H1 (cell line): ENCODE measurements around the gene PCCA. TPM values are rescaled to one million over a fixed set of nuclear protein-coding genes. Genes with fewer than 3 reads are reported as not detected.

ENCODE experiments used
- CTCF ChIA-PET: fragments of 300-600 bp; sonication (Branson Sonifier 250); formaldehyde crosslinking; loops from one replicate; lab custom pipeline; 2021; ENCODE audit not compliant: partially characterized antibody; lab: Charles Lee
- POLR2A ChIA-PET: fragments of 300-600 bp; sonication (Branson Sonifier 250); formaldehyde crosslinking; loops from one replicate; lab custom pipeline; 2021; ENCODE audit warnings: inconsistent platforms; ENCODE audit not compliant: partially characterized antibody; lab: Charles Lee
- DNase-seq, 2 experiments: peaks; one replicate each; pipeline versions ENCODE4 v3.0.0 to v3.0.0-alpha.2; 2010 to 2022; ENCODE audit warnings: low spot score in 2 of 2, low read depth in 1 of 2, mixed read lengths in 1 of 2
- FAIRE-seq: peaks from 2 replicates; lab custom pipeline; 2011; peaks lifted over from hg19 to GRCh38; lab: Jason Lieb, UNC
- H2AFZ ChIP-seq: 2 replicates; pipeline ENCODE4 v1.8.1; 2012; ENCODE audit warnings: low read length, inconsistent platforms
- H2AK5ac ChIP-seq: 2 replicates; pipeline ENCODE4 v1.6.1; 2013; ENCODE audit warnings: low read depth, low read length
- H2BK120ac ChIP-seq: replicated peaks from 2 replicates; pipeline ENCODE3; 2013; ENCODE audit warnings: low read depth, low read length, inconsistent platforms
- H2BK12ac ChIP-seq: 2 replicates; pipeline ENCODE4 v1.6.1; 2013; ENCODE audit warnings: low read depth, low read length
- H2BK15ac ChIP-seq: 2 replicates; pipeline ENCODE4 v1.6.1; 2013; ENCODE audit warnings: low read length
- H2BK20ac ChIP-seq: 2 replicates; pipeline ENCODE4 v1.6.1; 2013; ENCODE audit warnings: low read length
- H2BK5ac ChIP-seq: 2 replicates; pipeline ENCODE4 v1.6.1; 2013; ENCODE audit warnings: low read depth, low read length
- H3K14ac ChIP-seq: 2 replicates; pipeline ENCODE4 v1.6.1; 2013; ENCODE audit warnings: inconsistent platforms; ENCODE audit not compliant: insufficient read length
- H3K18ac ChIP-seq: 2 replicates; pipeline ENCODE4 v1.6.1; 2013; ENCODE audit warnings: low read length; ENCODE audit errors: extremely low read depth
- H3K23ac ChIP-seq: 2 replicates; pipeline ENCODE4 v1.6.1; 2013; ENCODE audit warnings: inconsistent platforms; ENCODE audit not compliant: insufficient read length
- H3K23me2 ChIP-seq: 2 replicates; pipeline ENCODE4 v1.6.1; 2013; ENCODE audit warnings: low read depth, low read length
- H3K27ac ChIP-seq: 2 replicates; pipeline ENCODE4 v1.6.1; 2011; ENCODE audit warnings: low read depth, low read length, inconsistent platforms
- H3K27me3 ChIP-seq, 4 experiments: replicated peaks in 1 of 4; 1 replicate in 1 of 4; 2 replicates in 3 of 4; pipeline versions ENCODE4 v1.6.1 to v1.8.1; 2011 to 2013; ENCODE audit warnings: low read length in 3 of 4, mild to moderate bottlenecking in 3 of 4, inconsistent platforms in 2 of 4, mixed read lengths in 2 of 4, moderate library complexity in 1 of 4; ENCODE audit not compliant: control insufficient read depth in 3 of 4, insufficient read depth in 3 of 4; ENCODE audit errors: extremely low read depth in 1 of 4
- H3K36me3 ChIP-seq, 4 experiments: 2 replicates each; pipeline versions ENCODE4 v1.6.1 to v1.8.1; 2011 to 2013; ENCODE audit warnings: mild to moderate bottlenecking in 4 of 4, low read length in 3 of 4, moderate library complexity in 2 of 4, control low read depth in 1 of 4, inconsistent platforms in 1 of 4; ENCODE audit not compliant: insufficient read depth in 4 of 4, control insufficient read depth in 2 of 4
- H3K4ac ChIP-seq: replicated peaks from 2 replicates; pipeline ENCODE3; 2013; ENCODE audit warnings: low read length, low read depth, mixed read lengths, inconsistent platforms; ENCODE audit not compliant: insufficient read length
- H3K4me1 ChIP-seq, 4 experiments: replicated peaks in 1 of 4; 1 replicate in 1 of 4; 2 replicates in 3 of 4; pipeline versions ENCODE4 v1.6.1 to v1.8.1; 2011 to 2013; ENCODE audit warnings: low read length in 3 of 4, inconsistent platforms in 2 of 4, mixed read lengths in 1 of 4; ENCODE audit not compliant: insufficient read depth in 4 of 4, control insufficient read depth in 3 of 4
- H3K4me2 ChIP-seq, 2 experiments: 2 replicates each; pipeline versions ENCODE4 v1.6.1 to v1.8.1; 2011 to 2013; ENCODE audit warnings: low read depth in 2 of 2, low read length in 2 of 2, control low read depth in 1 of 2, inconsistent platforms in 1 of 2, mild to moderate bottlenecking in 1 of 2; ENCODE audit not compliant: insufficient read depth in 1 of 2
- H3K4me3 ChIP-seq, 4 experiments: fragments of 200-600, 300-600 bp in 1 of 4; sonication (generic), shearing (Covaris generic), sonication (Bioruptor Twin) in 1 of 4; 2 replicates each; pipeline versions ENCODE4 v1.5.1 to v1.8.1; 2011 to 2016; ENCODE audit warnings: low read length in 4 of 4, low read depth in 3 of 4, control low read depth in 2 of 4, inconsistent platforms in 2 of 4, mild to moderate bottlenecking in 2 of 4, mixed read lengths in 1 of 4, moderate library complexity in 1 of 4; ENCODE audit not compliant: insufficient read depth in 2 of 4; ENCODE audit errors: extremely low read depth in 1 of 4
- H3K56ac ChIP-seq: replicated peaks from 2 replicates; pipeline ENCODE3; 2013; ENCODE audit warnings: low read depth, mild to moderate bottlenecking, mixed read lengths, low read length, inconsistent platforms; ENCODE audit not compliant: insufficient read length
- H3K79me1 ChIP-seq: 2 replicates; pipeline ENCODE4 v1.6.1; 2013; ENCODE audit warnings: low read depth, low read length, control low read depth
- H3K79me2 ChIP-seq, 2 experiments: 2 replicates each; pipeline versions ENCODE4 v1.6.1 to v1.8.1; 2012 to 2013; ENCODE audit warnings: low read length in 2 of 2, mild to moderate bottlenecking in 2 of 2, inconsistent platforms in 1 of 2; ENCODE audit not compliant: insufficient read depth in 2 of 2, control insufficient read depth in 1 of 2
- H3K9ac ChIP-seq, 4 experiments: replicated peaks in 1 of 4; 1 replicate in 1 of 4; 2 replicates in 3 of 4; pipeline versions ENCODE4 v1.6.1 to v1.8.1; 2011 to 2013; ENCODE audit warnings: low read depth in 3 of 4, low read length in 3 of 4, control low read depth in 2 of 4, mild to moderate bottlenecking in 2 of 4, moderate library complexity in 2 of 4, inconsistent platforms in 1 of 4; ENCODE audit errors: extremely low read depth in 1 of 4
- H3K9me3 ChIP-seq, 2 experiments: 2 replicates each; pipeline versions ENCODE4 v1.6.1 to v1.8.1; 2012 to 2013; ENCODE audit warnings: mild to moderate bottlenecking in 2 of 2, moderate library complexity in 2 of 2, control low read depth in 1 of 2, inconsistent platforms in 1 of 2, low read depth in 1 of 2, low read length in 1 of 2, mixed read lengths in 1 of 2; ENCODE audit not compliant: insufficient read depth in 2 of 2
- H4K20me1 ChIP-seq, 2 experiments: replicated peaks in 1 of 2; 2 replicates each; pipeline versions ENCODE3 to v1.8.1; 2011 to 2013; ENCODE audit warnings: inconsistent platforms in 2 of 2, low read length in 2 of 2, mild to moderate bottlenecking in 1 of 2; ENCODE audit not compliant: insufficient read depth in 2 of 2, control insufficient read depth in 1 of 2
- H4K5ac ChIP-seq: 2 replicates; pipeline ENCODE4 v1.6.1; 2013; ENCODE audit warnings: low read length, low read depth, mixed read lengths, inconsistent platforms; ENCODE audit not compliant: insufficient read length
- H4K8ac ChIP-seq: 2 replicates; pipeline ENCODE4 v1.8.0; 2013; ENCODE audit warnings: mild to moderate bottlenecking, moderate library complexity, low read length, inconsistent platforms; ENCODE audit not compliant: insufficient read depth; ENCODE audit errors: extremely low read depth
- H4K91ac ChIP-seq: replicated peaks from 2 replicates; pipeline ENCODE3; 2013; ENCODE audit warnings: low read length, mixed read lengths, inconsistent platforms; ENCODE audit not compliant: insufficient read length
- CBX8 ChIP-seq: fragments of 300-800, 300-1000 bp; sonication (generic); IDR thresholded peaks from 2 replicates; pipeline ENCODE4 v1.7.1; 2016; ENCODE audit warnings: low read depth, low read length, borderline replicate concordance
- GTF2F1 ChIP-seq: IDR thresholded peaks from 2 replicates; pipeline ENCODE4 v1.6.1; 2012; ENCODE audit warnings: low read depth, low read length, improper control_type of control experiment, borderline replicate concordance
- KDM4A ChIP-seq: IDR thresholded peaks from one replicate; pipeline ENCODE4 v1.7.1; 2012; ENCODE audit warnings: low read depth, mild to moderate bottlenecking, moderate library complexity, low read length, inconsistent platforms; ENCODE audit not compliant: severe bottlenecking
- MAFK ChIP-seq: IDR thresholded peaks from 2 replicates; pipeline ENCODE4 v1.6.1; 2012; ENCODE audit warnings: low read depth, mild to moderate bottlenecking, improper control_type of control experiment, low read length
- RFX5 ChIP-seq: IDR thresholded peaks from 2 replicates; pipeline ENCODE4 v1.6.1; 2011; ENCODE audit warnings: low read depth, low read length, improper control_type of control experiment, borderline replicate concordance
- RNF2 ChIP-seq: fragments of 200-900, 300-1000 bp; sonication (generic); IDR thresholded peaks from 2 replicates; pipeline ENCODE4 v1.7.1; 2016; ENCODE audit warnings: borderline replicate concordance, low read depth, mild to moderate bottlenecking, antibody characterized with exemption, low read length; ENCODE audit not compliant: poor library complexity, severe bottlenecking; ENCODE audit errors: missing control alignments
- SUZ12 ChIP-seq: fragments of 200-600 bp; sonication (generic); IDR thresholded peaks from 2 replicates; pipeline ENCODE4 v1.6.1; 2012; ENCODE audit warnings: mild to moderate bottlenecking, inconsistent platforms, low read length, moderate library complexity, mixed read lengths
- WGBS, 2 experiments: shearing (Covaris generic) in 1 of 2; methylation state at CpG; one replicate each; pipeline versions ENCODE4 v1.1.6 to v1.1.7; 2013 to 2015; ENCODE audit warnings: low lambda C conversion rate in 2 of 2, mixed read lengths in 2 of 2, inconsistent platforms in 1 of 2, low coverage in 1 of 2, missing lambda C conversion rate in 1 of 2; ENCODE audit not compliant: insufficient replicate concordance in 2 of 2, insufficient coverage in 1 of 2, insufficient read length in 1 of 2; ENCODE audit errors: extremely low coverage in 1 of 2, missing lambda C conversion rate in 1 of 2; 5-methylcytosine and 5-hydroxymethylcytosine counted together
- polyA plus RNA-seq, 7 experiments: library from polyadenylated mRNA; depleted of rRNA in 3 of 7; stranded (reverse) in 5 of 7; unstranded in 2 of 7; fragments of >200 nt in 5 of 7; fragments of 200-250 nt in 2 of 7; gene quantifications; 1 replicate in 5 of 7; 2 replicates in 1 of 7; 4 replicates in 1 of 7; pipeline versions ENCODE4 v1.2.1 to v1.2.3, GENCODE V29; 2011 to 2013; ENCODE audit warnings: missing spikeins in 2 of 7, mixed read lengths in 2 of 7
- total RNA-seq: library from RNA; stranded (reverse); fragmentation: NEBNext Ultra II Directional; extraction: Animal tissue kit (Norgen Biotek cat#: 25700); gene quantifications from 2 replicates; pipeline ENCODE4 v1.2.1, GENCODE V29; 2021

The PCCA gene
- total and polyA plus RNA-seq, 2 of the 8 experiments (the other 6 are each of a cell fraction or from before 2014, with no cell fraction given): 18.4 to 49.8 TPM

DNA sequence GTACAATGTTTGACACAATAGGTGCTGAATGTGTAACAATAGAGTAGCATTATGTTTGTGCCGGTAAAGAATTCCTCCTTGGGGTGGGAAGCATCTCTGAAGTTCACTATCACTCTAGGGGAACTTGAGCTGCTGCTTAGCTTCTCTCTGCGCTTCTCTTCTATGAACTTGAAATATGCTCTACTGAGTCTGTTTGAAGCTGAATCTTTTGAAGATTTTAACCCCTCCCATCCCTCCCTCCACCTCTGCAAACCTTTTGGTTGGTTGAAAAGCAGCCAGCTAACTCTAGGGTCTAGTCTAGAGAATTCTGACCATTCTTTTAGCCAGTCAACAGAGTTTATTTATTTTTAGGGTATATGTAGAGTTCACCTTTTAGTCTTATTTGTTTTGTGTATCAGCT lies 2.5 kb downstream of the PCCA start:
- Histone ChIP-seq H3K36me3 (peaks cover 0 to 8% (median under 1%) of the 10 kb centered on the region in 4 experiments; a peak in 3 of 8 replicates), H2AFZ (no peak overlapping the region), H2AK5ac (no peak overlapping the region), H2BK120ac (no peak overlapping the region), H3K23ac (no peak overlapping the region), H3K4me1 (peaks cover 0 to 5% (median 2%) of the 10 kb centered on the region in 4 experiments; a peak in 6 of 7 replicates), H3K79me2 (peaks cover 39 to 91% of the 10 kb centered on the region in 2 experiments), H3K27ac (no peak overlapping the region), H3K9ac (no peak overlapping the region)
- DNase-seq: no peak
- TF ChIP-seq GTF2F1: no peak
- no peak for TF ChIP-seq SUZ12
- TF ChIP-seq KDM4A: no peak
- no peak for TF ChIP-seq MAFK
- no peak for TF ChIP-seq CBX8
- TF ChIP-seq RFX5: no peak
- no peak for TF ChIP-seq RNF2
- TF ChIP-seq, all 59 proteins: peak for 0
- Histone ChIP-seq H4K91ac (no peak overlapping the region), H3K56ac (no peak overlapping the region), H2BK5ac (no peak overlapping the region), H3K79me1 (peaks cover 11% of the 10 kb centered on the region), H3K18ac (no peak overlapping the region), H3K4me2 (peak overlapping the region in 1 of 2 experiments; percentile 87; a peak in 1 of 4 replicates), H4K20me1 (peaks cover 0 to 14% of the 10 kb centered on the region in 2 experiments), H3K23me2 (no peaks in the 10 kb centered on the region), H2BK20ac (no peak overlapping the region), H3K27me3 (no peaks in the 10 kb centered on the region), H2BK12ac (no peak overlapping the region), H4K8ac (no peak overlapping the region), H4K5ac (no peak overlapping the region), H3K4ac (no peak overlapping the region), H3K4me3 (no peak overlapping the region), H3K14ac (no peak overlapping the region), H3K9me3 (no peaks in the 10 kb centered on the region), H2BK15ac (no peak overlapping the region)
- POLR2A ChIA-PET: no interaction called here
- CTCF ChIA-PET: interaction anchor here (0.7 to 1.1 kb wide), 3 partner anchors 39 to 435 kb away, joined by 3 to 4 read pairs (median 4); no protein-coding TSS in a partner anchor
- WGBS, 2 experiments: 92% methylated on average over 2 of the region's 2 CpGs; no CpG with 5 or more reads in 1 of the 2 experiments
- no peak for FAIRE-seq
